ENCODE data around the gene CSRNP3. TPM values are rescaled to one million over a fixed set of nuclear protein-coding genes. Genes with fewer than 3 reads are reported as not detected.

The CSRNP3 gene
- total and polyA plus RNA-seq, 7 donors = 0.96 to 6.6 (median 3.9) TPM

DNA sequence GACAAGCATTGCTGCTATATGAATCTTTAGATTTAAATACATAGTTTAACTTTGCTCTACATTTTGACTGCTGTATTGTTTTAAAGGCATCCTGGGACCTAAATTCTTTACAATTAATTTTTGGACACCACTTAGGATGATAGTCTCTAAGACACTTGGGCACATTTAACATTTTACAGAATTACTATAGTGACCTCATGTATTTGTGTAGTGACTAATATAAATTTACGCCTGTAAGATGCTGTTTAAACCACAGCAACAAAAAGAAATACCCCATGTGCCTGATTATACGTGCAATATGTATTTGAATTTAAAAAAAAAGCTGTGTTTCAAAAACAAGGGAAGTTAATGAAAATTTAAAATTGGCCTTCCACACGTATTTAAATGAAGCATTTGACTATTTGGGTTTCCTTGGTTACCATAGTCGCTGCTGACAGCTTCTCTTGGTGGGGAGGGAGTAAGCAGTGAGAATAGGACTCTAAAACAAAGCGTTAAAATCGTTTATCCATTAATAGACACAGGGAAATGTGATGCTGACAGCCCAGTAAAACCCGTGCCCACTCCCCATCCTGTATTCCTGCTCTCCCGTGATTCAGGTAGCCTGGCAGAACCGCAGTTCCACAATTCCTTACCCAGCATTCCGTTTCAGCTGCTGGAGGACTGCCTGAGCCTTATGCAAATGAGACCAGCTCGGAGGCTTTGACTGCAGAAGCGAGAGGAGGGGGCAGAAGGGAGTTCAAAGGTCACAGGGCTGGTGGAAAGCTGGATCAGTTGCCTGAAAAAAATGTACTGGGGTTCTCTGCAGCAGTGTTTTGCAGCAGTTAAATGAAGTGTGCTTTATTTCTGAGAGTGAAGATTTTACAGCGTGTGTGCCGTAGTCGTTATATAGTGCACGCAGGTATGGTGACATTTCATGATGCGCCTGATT is 104.3 kb downstream of the CSRNP3 start:
- Histone ChIP-seq H3K9me3 (no peaks in the 10 kb centered on the region), H3K27me3 (no peaks in the 10 kb centered on the region), H3K4me3 (peak overlapping the region; percentile 14 to 37 (median 32)), H3K36me3 (no peaks in the 10 kb centered on the region), H3K4me1 (peaks cover 0 to 4% (median 2%) of the 10 kb centered on the region in 4 donors), H3K27ac (no peak overlapping the region)
- intact Hi-C loops (cut with DNase I) = no loop called here
- DNase-seq = no peak
- WGBS, 2 donors = 9 to 40% methylated on average over 17 of the region's 17 CpGs
- no peak for TF ChIP-seq POLR2AphosphoS5 (IDR thresholded peaks at IDR 0.05)
- TF ChIP-seq POLR2A (IDR thresholded peaks at IDR 0.05) = no peak
- TF ChIP-seq, protein P1, sequence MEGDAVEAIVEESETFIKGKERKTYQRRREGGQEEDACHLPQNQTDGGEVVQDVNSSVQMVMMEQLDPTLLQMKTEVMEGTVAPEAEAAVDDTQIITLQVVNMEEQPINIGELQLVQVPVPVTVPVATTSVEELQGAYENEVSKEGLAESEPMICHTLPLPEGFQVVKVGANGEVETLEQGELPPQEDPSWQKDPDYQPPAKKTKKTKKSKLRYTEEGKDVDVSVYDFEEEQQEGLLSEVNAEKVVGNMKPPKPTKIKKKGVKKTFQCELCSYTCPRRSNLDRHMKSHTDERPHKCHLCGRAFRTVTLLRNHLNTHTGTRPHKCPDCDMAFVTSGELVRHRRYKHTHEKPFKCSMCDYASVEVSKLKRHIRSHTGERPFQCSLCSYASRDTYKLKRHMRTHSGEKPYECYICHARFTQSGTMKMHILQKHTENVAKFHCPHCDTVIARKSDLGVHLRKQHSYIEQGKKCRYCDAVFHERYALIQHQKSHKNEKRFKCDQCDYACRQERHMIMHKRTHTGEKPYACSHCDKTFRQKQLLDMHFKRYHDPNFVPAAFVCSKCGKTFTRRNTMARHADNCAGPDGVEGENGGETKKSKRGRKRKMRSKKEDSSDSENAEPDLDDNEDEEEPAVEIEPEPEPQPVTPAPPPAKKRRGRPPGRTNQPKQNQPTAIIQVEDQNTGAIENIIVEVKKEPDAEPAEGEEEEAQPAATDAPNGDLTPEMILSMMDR (IDR thresholded peaks at IDR 0.05) = no peak
- no peak for TF ChIP-seq EP300 (IDR thresholded peaks at IDR 0.05)

- Histone ChIP-seq H3K9me3 (no peaks in the 10 kb centered on the region), H3K4me3 (no peak overlapping the region), H3K4me1 (peaks cover 0 to 4% (median 2%) of the 10 kb centered on the region in 4 donors), H3K36me3 (no peaks in the 10 kb centered on the region), H3K27me3 (no peaks in the 10 kb centered on the region), H3K27ac (no peak overlapping the region)
- DNase-seq = no peak
- TF ChIP-seq POLR2AphosphoS5 (IDR thresholded peaks at IDR 0.05) (no peak), POLR2A (IDR thresholded peaks at IDR 0.05) (no peak), EP300 (IDR thresholded peaks at IDR 0.05) (no peak)
- TF ChIP-seq, protein P1 (IDR thresholded peaks at IDR 0.05) = no peak
- intact Hi-C loops (cut with DNase I) = no loop called here
- WGBS, 2 donors = 69 to 82% methylated on average over 2 of the region's 2 CpGs
Measured at GRCh38 chr2:165575044-165575615, 105.6 kb downstream of the CSRNP3 start.

DNA sequence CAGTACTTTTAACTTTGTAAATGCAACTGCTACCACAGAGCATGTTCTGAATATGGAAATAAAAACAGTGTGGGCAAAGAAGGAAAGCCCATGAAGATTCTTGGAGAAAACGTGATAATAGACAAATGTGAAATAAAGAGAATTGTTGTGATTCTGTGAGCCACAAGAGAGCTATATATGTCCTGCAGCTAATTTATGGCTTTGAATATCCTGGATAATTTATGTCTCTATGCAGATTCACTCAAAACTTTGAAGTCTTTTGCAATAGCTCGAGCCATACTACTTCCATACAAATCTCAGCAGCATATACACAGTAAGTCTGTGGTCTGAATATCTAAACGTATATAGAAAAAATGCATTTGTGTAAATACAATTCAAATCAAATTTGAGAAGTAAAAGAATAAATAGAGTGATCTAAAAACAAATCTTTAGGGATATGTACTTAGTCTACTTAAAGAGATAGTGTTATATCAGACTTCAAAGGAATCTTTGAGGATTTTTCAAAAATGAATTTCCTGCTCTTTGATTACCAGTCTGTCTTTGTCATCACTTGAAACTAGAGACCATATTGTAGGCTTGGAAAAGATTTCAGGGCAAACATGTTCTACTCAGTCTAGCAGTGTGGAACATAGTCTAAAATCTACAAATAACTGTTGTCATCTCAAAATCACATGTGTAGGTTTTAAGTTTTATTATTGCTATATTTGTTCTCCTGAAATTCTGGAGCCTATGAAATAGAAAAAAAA is 107.1 kb downstream of the CSRNP3 start:
- H3K36me3 ChIP-seq = no peaks in the 10 kb centered on the region
- H3K27ac ChIP-seq = no peak overlapping the region
- peaks cover 0 to 4% (median 2%) of the 10 kb centered on the region in 4 donors for H3K4me1 ChIP-seq
- no peaks in the 10 kb centered on the region for H3K9me3 ChIP-seq
- no peak for DNase-seq
- H3K27me3 ChIP-seq = no peaks in the 10 kb centered on the region
- WGBS, 2 donors = 63 to 76% methylated on average over 3 of the region's 3 CpGs
- no peak overlapping the region for H3K4me3 ChIP-seq
- intact Hi-C loops (cut with DNase I) = no loop called here
- TF ChIP-seq POLR2AphosphoS5 (IDR thresholded peaks at IDR 0.05) = no peak

DNA sequence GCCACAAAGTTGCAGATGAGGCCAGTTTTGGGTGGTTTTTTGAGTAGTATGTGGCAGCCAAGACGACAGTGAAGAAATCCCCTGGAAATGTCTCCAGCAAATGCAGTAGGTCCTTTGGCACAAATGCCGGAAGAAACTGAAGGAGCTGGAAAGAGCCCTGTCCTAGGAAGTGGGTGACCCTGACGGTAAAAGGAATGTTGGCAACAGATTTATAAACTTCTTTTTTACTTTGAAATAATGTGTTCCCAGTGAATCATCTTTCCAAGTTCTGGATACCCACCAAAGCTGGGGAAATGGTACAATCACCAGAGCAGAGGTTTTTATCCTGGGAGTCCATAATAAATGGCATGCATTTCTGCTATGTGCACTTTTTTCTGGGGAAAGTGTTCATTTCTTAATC is 112.9 kb downstream of the CSRNP3 start:
- intact Hi-C loops (cut with DNase I) = no loop called here
- Histone ChIP-seq H3K27ac (no peak overlapping the region), H3K4me3 (no peak overlapping the region), H3K9me3 (no peaks in the 10 kb centered on the region), H3K27me3 (no peaks in the 10 kb centered on the region), H3K36me3 (no peaks in the 10 kb centered on the region), H3K4me1 (peaks cover 0 to 16% (median 11%) of the 10 kb centered on the region in 4 donors)
- DNase-seq = no peak
- TF ChIP-seq POLR2A (IDR thresholded peaks at IDR 0.05) = no peak
- no peak for TF ChIP-seq POLR2AphosphoS5 (IDR thresholded peaks at IDR 0.05)
- TF ChIP-seq, protein P1 (IDR thresholded peaks at IDR 0.05) = no peak
- no peak for TF ChIP-seq EP300 (IDR thresholded peaks at IDR 0.05)
- WGBS, 2 donors = 78 to 83% methylated on average over 3 of the region's 3 CpGs

All from sigmoid colon (tissue), 7 donors.